Measurements from ENCODE around the gene RORB. TPM values are rescaled to one million over a fixed set of nuclear protein-coding genes. Genes with fewer than 3 reads are reported as not detected.

RORB gene
- total RNA-seq, 1 donor from 2014 or later: 2.7 TPM

GRCh38 chr9:74728176-74728575, 231.0 kb downstream of the RORB start:
- H3K4me1 ChIP-seq: no peaks in the 10 kb centered on the region
- intact Hi-C loops (cut with DNase I): no loop called here
- DNase-seq (ENCODE audit: extremely low spot score in 2 of 2): no peak
- H3K36me3 ChIP-seq: no peaks in the 10 kb centered on the region
- no peak overlapping the region for H3K4me3 ChIP-seq
- no peak for TF ChIP-seq POLR2AphosphoS5 (IDR thresholded peaks at IDR 0.05; ENCODE audit: insufficient read depth in 1 of 2, low read depth in 1 of 2)
- TF ChIP-seq, protein P1, sequence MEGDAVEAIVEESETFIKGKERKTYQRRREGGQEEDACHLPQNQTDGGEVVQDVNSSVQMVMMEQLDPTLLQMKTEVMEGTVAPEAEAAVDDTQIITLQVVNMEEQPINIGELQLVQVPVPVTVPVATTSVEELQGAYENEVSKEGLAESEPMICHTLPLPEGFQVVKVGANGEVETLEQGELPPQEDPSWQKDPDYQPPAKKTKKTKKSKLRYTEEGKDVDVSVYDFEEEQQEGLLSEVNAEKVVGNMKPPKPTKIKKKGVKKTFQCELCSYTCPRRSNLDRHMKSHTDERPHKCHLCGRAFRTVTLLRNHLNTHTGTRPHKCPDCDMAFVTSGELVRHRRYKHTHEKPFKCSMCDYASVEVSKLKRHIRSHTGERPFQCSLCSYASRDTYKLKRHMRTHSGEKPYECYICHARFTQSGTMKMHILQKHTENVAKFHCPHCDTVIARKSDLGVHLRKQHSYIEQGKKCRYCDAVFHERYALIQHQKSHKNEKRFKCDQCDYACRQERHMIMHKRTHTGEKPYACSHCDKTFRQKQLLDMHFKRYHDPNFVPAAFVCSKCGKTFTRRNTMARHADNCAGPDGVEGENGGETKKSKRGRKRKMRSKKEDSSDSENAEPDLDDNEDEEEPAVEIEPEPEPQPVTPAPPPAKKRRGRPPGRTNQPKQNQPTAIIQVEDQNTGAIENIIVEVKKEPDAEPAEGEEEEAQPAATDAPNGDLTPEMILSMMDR (IDR thresholded peaks at IDR 0.05): no peak
- TF ChIP-seq POLR2A (IDR thresholded peaks at IDR 0.05): no peak
- no peaks in the 10 kb centered on the region for H3K27me3 ChIP-seq
- no peak overlapping the region for H3K27ac ChIP-seq
- no peaks in the 10 kb centered on the region for H3K9me3 ChIP-seq

DNA sequence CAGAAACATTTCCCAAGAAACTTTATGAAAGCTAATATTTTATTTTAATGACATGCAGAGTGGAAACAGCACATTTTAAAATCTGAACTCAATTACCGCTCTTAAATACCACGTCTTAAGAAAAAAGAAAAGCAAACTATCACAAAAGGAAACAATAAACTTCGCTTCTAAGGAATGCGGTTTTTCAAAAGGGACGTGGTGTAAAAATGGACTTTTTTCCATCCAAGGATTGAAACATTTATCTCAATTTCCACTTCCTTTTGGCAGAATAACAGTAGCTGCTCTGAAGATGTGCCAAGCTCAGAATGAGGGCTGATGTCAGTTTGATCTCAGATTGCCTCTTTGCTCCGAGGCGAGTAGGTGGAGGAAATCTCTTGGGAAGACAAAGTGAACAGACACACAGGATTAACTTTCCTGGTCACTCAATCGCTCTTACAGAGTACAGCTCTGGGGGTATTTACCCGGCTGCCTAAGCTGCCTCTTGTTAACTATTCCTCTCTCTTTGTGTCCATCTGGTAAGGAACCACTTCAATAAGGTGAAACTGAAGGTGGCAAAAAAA, 232.1 kb downstream of the RORB start:
- Histone ChIP-seq H3K36me3 (no peaks in the 10 kb centered on the region), H3K27ac (no peak overlapping the region), H3K4me1 (no peaks in the 10 kb centered on the region), H3K9me3 (no peaks in the 10 kb centered on the region), H3K27me3 (no peaks in the 10 kb centered on the region), H3K4me3 (no peak overlapping the region)
- intact Hi-C loops (cut with DNase I): no loop called here
- TF ChIP-seq POLR2AphosphoS5 (IDR thresholded peaks at IDR 0.05; ENCODE audit: insufficient read depth in 1 of 2, low read depth in 1 of 2) (no peak), POLR2A (IDR thresholded peaks at IDR 0.05) (no peak)
- no peak for DNase-seq (ENCODE audit: extremely low spot score in 2 of 2)

- TF ChIP-seq POLR2A (IDR thresholded peaks at IDR 0.05) (no peak), POLR2AphosphoS5 (IDR thresholded peaks at IDR 0.05; ENCODE audit: insufficient read depth in 1 of 2, low read depth in 1 of 2) (no peak)
- TF ChIP-seq, protein P1 (IDR thresholded peaks at IDR 0.05): no peak
- Histone ChIP-seq H3K9me3 (no peaks in the 10 kb centered on the region), H3K4me1 (no peaks in the 10 kb centered on the region), H3K27me3 (no peaks in the 10 kb centered on the region), H3K27ac (no peak overlapping the region), H3K4me3 (no peak overlapping the region), H3K36me3 (no peaks in the 10 kb centered on the region)
- intact Hi-C loops (cut with DNase I): no loop called here
- no peak for DNase-seq (ENCODE audit: extremely low spot score in 2 of 2)
These were observed 238.6 kb downstream of the RORB start for GRCh38 chr9:74735761-74736160.

DNA sequence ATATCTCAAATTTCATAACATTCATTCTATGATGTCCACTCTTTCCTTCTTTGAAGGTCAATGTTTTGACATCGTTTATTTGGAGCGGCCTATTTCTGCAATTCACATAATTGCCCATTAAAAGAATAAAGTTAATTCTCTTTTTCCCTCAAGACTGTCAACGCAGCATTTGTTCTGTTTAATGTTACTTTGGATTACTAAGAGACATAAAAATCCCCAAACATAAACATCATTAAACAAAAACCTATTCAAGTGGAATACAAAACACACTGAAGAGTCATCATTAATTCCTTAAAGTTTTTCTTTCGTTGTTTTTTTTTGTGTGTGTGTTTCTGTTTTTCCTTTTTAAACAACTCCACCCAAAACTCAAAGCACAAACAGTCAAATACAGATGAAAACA, 239.5 kb downstream of the RORB start:
- no peaks in the 10 kb centered on the region for H3K36me3 ChIP-seq
- TF ChIP-seq POLR2AphosphoS5 (IDR thresholded peaks at IDR 0.05; ENCODE audit: insufficient read depth in 1 of 2, low read depth in 1 of 2) (no peak), POLR2A (IDR thresholded peaks at IDR 0.05) (no peak)
- TF ChIP-seq, protein P1 (IDR thresholded peaks at IDR 0.05): no peak
- no peaks in the 10 kb centered on the region for H3K4me1 ChIP-seq
- no peak overlapping the region for H3K4me3 ChIP-seq
- no peaks in the 10 kb centered on the region for H3K9me3 ChIP-seq
- intact Hi-C loops (cut with DNase I): no loop called here
- no peak for DNase-seq (ENCODE audit: extremely low spot score in 2 of 2)
- H3K27me3 ChIP-seq: no peaks in the 10 kb centered on the region
- H3K27ac ChIP-seq: no peak overlapping the region

- no peaks in the 10 kb centered on the region for H3K4me1 ChIP-seq
- intact Hi-C loops (cut with DNase I): no loop called here
- no peaks in the 10 kb centered on the region for H3K36me3 ChIP-seq
- no peaks in the 10 kb centered on the region for H3K9me3 ChIP-seq
- no peak overlapping the region for H3K4me3 ChIP-seq
- no peaks in the 10 kb centered on the region for H3K27me3 ChIP-seq
- no peak for DNase-seq (ENCODE audit: extremely low spot score in 2 of 2)
- no peak for TF ChIP-seq POLR2AphosphoS5 (IDR thresholded peaks at IDR 0.05; ENCODE audit: insufficient read depth in 1 of 2, low read depth in 1 of 2)
- no peak for TF ChIP-seq POLR2A (IDR thresholded peaks at IDR 0.05)
- H3K27ac ChIP-seq: no peak overlapping the region
These were observed 245.2 kb downstream of the RORB start for GRCh38 chr9:74742191-74742790.

Measured in vagina (tissue), 2 donors.